K562 (cell line): ENCODE results near the gene GSTO2. TPM values are rescaled to one million over a fixed set of nuclear protein-coding genes. Genes with fewer than 3 reads are reported as not detected.

Experiments
- E2F6 ChIP-seq, 2 experiments: IDR thresholded peaks; 2 replicates each; pipeline ENCODE4 v1.6.1; 2011; ENCODE audit warnings: borderline replicate concordance in 1 of 2, control low read depth in 1 of 2, low read depth in 1 of 2, low read length in 1 of 2, mild to moderate bottlenecking in 1 of 2, mixed read lengths in 1 of 2, moderate library complexity in 1 of 2; ENCODE audit not compliant: insufficient read depth in 1 of 2, insufficient read length in 1 of 2, poor library complexity in 1 of 2, severe bottlenecking in 1 of 2; ENCODE audit errors: extremely low read depth in 1 of 2
- GTF2B ChIP-seq: IDR thresholded peaks from 2 replicates; pipeline ENCODE4 v1.6.1; 2011; ENCODE audit not compliant: insufficient read length; ENCODE audit errors: extremely low read depth
- MITF ChIP-seq: IDR thresholded peaks from 2 replicates; pipeline ENCODE4 v1.6.1; 2014; ENCODE audit warnings: antibody characterized with exemption
- PHB ChIP-seq: fragments of 250-450 bp; sonication (Bioruptor Pico); IDR thresholded peaks from 2 replicates; pipeline ENCODE4 v1.5.0; 2021
- POLR3G ChIP-seq: IDR thresholded peaks from 2 replicates; pipeline ENCODE4 v1.6.1; 2011; ENCODE audit not compliant: insufficient read length, insufficient replicate concordance; ENCODE audit errors: extremely low read depth
- PTRF ChIP-seq: fragments of 450-650 bp; IDR thresholded peaks from 2 replicates; pipeline ENCODE4 v1.6.1; 2016; ENCODE audit warnings: mild to moderate bottlenecking, missing genetic modification characterization, missing compliant biosample characterization
- RBFOX2 ChIP-seq: fragments of 200-400 bp; formaldehyde crosslinking; IDR thresholded peaks from 2 replicates; pipeline ENCODE4 v1.6.1; 2017; ENCODE audit warnings: low read depth, mild to moderate bottlenecking, low read length, moderate library complexity
- ZNF551 ChIP-seq: fragments of 250-450 bp; sonication (Bioruptor Pico); IDR thresholded peaks from 2 replicates; pipeline ENCODE4 v1.5.0; 2021; ENCODE audit warnings: mild to moderate bottlenecking, moderate library complexity
- polyA plus RNA-seq, 8 experiments: library from polyadenylated mRNA; depleted of rRNA in 4 of 8; stranded (reverse) in 5 of 8; unstranded in 3 of 8; fragments of >200 nt; fragmentation: Nextera tagmentation in 2 of 8; fragmentation: Illumina TruSeq in 1 of 8; extraction: Ambion mirVana in 2 of 8; extraction: Trizol in 1 of 8; gene quantifications; 2 replicates each; pipeline versions ENCODE4 v1.2.1 to v1.2.3, GENCODE V29; 2011 to 2014; ENCODE audit warnings: inconsistent platforms in 1 of 8, missing spikeins in 1 of 8
- total RNA-seq, 7 experiments: library from RNA; depleted of rRNA in 6 of 7; stranded (reverse); fragments of >200 nt in 6 of 7; fragmentation: Illumina TruSeq in 2 of 7; extraction: Trizol in 2 of 7; gene quantifications; 2 replicates each; pipeline versions ENCODE4 v1.2.1 to v1.2.3, GENCODE V29; 2011 to 2021; ENCODE audit warnings: low replicate concordance in 1 of 7

GSTO2 gene
- total and polyA plus RNA-seq, 9 of the 15 experiments (the other 6 are each of a cell fraction or from before 2014, with no cell fraction given), result 0.18 to 1.8 (median 0.90) TPM

DNA sequence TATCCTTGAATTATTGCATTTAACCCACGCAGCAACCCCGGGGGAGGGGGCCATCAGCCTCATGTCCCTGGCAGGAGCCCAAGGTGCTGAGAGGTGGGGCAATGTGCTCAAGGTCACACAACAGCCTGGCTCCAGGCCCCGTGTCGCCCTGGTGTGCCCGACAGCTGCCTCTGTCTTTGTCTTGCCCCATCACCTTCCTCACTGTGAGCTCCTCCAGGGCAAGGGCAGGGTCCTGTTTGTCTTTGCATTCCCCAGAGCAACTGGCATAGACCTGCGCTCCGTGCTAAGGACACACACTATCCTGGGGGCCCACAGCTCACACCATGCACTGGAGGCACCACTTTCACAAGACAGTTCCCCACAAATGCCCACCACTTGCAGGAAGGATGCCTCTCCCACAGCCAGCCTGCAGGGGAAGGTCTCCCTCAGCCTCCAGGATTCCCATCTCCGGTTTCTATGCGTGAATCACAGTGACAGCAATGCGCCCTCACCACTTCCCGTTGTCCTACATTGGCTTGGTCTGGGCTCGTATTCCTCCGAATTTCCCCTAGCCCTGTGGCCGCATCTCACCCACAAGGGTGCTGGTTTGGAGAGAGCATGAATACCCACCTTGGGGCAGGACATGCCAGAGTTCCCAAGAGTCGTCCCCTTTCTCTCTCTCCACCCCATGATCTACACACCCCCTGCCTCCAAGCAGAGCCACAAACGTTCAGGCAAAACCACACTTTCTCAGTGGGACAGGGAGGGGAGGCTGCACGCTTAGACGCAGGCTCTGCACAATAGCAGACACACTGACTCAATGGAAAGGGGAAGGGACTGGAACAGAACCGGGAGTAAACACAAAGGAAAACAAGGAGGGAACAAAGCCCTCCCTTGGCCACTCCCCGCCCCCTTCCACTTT lies 59.0 kb downstream of the GSTO2 start (continued):
- no peak for TF ChIP-seq GTF2B
- no peak for TF ChIP-seq MITF
- no peak for TF ChIP-seq ZNF551 (CRISPR knock-in tag)
- peak; percentile 59 for TF ChIP-seq RBFOX2
- no peak for TF ChIP-seq E2F6 (IDR thresholded peaks at IDR 0.05; ENCODE audit: borderline replicate concordance in 1 of 2, extremely low read depth in 1 of 2, insufficient read depth in 1 of 2, insufficient read length in 1 of 2, low read depth in 1 of 2, low read length in 1 of 2, poor library complexity in 1 of 2, severe bottlenecking in 1 of 2)
- TF ChIP-seq PHB (CRISPR knock-in tag), result no peak
- TF ChIP-seq PTRF (tag), result no peak
- no peak for TF ChIP-seq POLR3G
- TF ChIP-seq, all 486 proteins: peak for 2
